GM21390 (cell line): ENCODE results near the gene CYP2W1.

Experiments
- ATAC-seq: cut with Tn5 transposase; IDR thresholded peaks from one replicate; pipeline ENCODE4 v1.9.1; 2021; ENCODE audit not compliant: unreplicated experiment

Gene CYP2W1

GRCh38 chr7:964401-965231 is 18.4 kb upstream of the CYP2W1 start:
- no peak for ATAC-seq

GRCh38 chr7:966291-967069 is 16.5 kb upstream of the CYP2W1 start:
- no peak for ATAC-seq

- ATAC-seq: no peak
Observed at GRCh38 chr7:967361-968082, 15.5 kb upstream of the CYP2W1 start.

GRCh38 chr7:968205-969105 is 14.5 kb upstream of the CYP2W1 start:
- no peak for ATAC-seq

GRCh38 chr7:969403-969802 is 13.6 kb upstream of the CYP2W1 start:
- ATAC-seq: no peak

- no peak for ATAC-seq
Observed at GRCh38 chr7:970744-971143, 12.2 kb upstream of the CYP2W1 start.

- ATAC-seq: no peak
Observed at GRCh38 chr7:972110-972509, 10.9 kb upstream of the CYP2W1 start.

GRCh38 chr7:972676-973309 is 10.2 kb upstream of the CYP2W1 start:
- ATAC-seq: no peak

GRCh38 chr7:973312-973711 is 9.7 kb upstream of the CYP2W1 start:
- no peak for ATAC-seq

- no peak for ATAC-seq
Observed at GRCh38 chr7:974172-974571, 8.8 kb upstream of the CYP2W1 start.

- peak; percentile 80 for ATAC-seq
Observed at GRCh38 chr7:974820-975681, 7.9 kb upstream of the CYP2W1 start, which contains the start of gene COX19. COX19 (minus strand) TSS chr7:975549; CDS start chr7:975509, 40 bp downstream.

- no peak for ATAC-seq
Observed at GRCh38 chr7:975702-976473, 7.1 kb upstream of the CYP2W1 start.

- ATAC-seq: no peak
Observed at GRCh38 chr7:976901-977325, 6.1 kb upstream of the CYP2W1 start.

- no peak for ATAC-seq
Observed at GRCh38 chr7:977326-978048, 5.5 kb upstream of the CYP2W1 start.

- no peak for ATAC-seq
Observed at GRCh38 chr7:978049-978346, 5.0 kb upstream of the CYP2W1 start.

- ATAC-seq: no peak
Observed at GRCh38 chr7:978416-979091, 4.4 kb upstream of the CYP2W1 start.

GRCh38 chr7:979151-979550 is 3.8 kb upstream of the CYP2W1 start:
- ATAC-seq: no peak
